Chondrocyte (in vitro differentiated cells): ENCODE results near the gene CDSN. TPM values are rescaled to one million over a fixed set of nuclear protein-coding genes. Genes with fewer than 3 reads are reported as not detected.
A peak's percentile ranks its signal among the peaks of the same experiment; 100 is the strongest.

Experiments used
- DNase-seq: peaks from one replicate; pipeline ENCODE4 v3.0.0; 2021; ENCODE audit warnings: mixed read lengths, low spot score
- H3K27ac Mint-ChIP-seq: one replicate; pipeline ENCODE4 v1.8.0; 2021; ENCODE audit warnings: mild to moderate bottlenecking, moderate library complexity, mixed read lengths; ENCODE audit not compliant: unreplicated experiment
- H3K27me3 Mint-ChIP-seq: 2 replicates; pipeline ENCODE4 v1.8.0; 2021; ENCODE audit warnings: low read depth, mixed read lengths
- H3K36me3 Mint-ChIP-seq: 2 replicates; pipeline ENCODE4 v1.8.0; 2021; ENCODE audit warnings: low read depth, mixed read lengths
- H3K4me1 Mint-ChIP-seq: 2 replicates; pipeline ENCODE4 v1.8.0; 2021; ENCODE audit warnings: low read depth, mild to moderate bottlenecking, mixed read lengths
- H3K4me3 Mint-ChIP-seq: one replicate; pipeline ENCODE4 v1.8.0; 2021; ENCODE audit warnings: mild to moderate bottlenecking, moderate library complexity, mixed read lengths; ENCODE audit not compliant: unreplicated experiment
- H3K9me3 Mint-ChIP-seq: 2 replicates; pipeline ENCODE4 v1.8.0; 2021; ENCODE audit warnings: low read depth, mixed read lengths
- total RNA-seq: library from RNA; stranded (reverse); gene quantifications from 3 replicates; pipeline ENCODE4 v1.2.1, GENCODE V29; 2021
- TF ChIP-seq, protein P1 (sequence below): fragments of 200-600 bp; sonication (generic); IDR thresholded peaks from 2 replicates; pipeline ENCODE4 v1.5.0; 2021; ENCODE audit warnings: antibody characterized with exemption, mild to moderate bottlenecking, moderate library complexity

Gene CDSN
- total RNA-seq, 1 donor from 2014 or later = 0.12 TPM

DNA sequence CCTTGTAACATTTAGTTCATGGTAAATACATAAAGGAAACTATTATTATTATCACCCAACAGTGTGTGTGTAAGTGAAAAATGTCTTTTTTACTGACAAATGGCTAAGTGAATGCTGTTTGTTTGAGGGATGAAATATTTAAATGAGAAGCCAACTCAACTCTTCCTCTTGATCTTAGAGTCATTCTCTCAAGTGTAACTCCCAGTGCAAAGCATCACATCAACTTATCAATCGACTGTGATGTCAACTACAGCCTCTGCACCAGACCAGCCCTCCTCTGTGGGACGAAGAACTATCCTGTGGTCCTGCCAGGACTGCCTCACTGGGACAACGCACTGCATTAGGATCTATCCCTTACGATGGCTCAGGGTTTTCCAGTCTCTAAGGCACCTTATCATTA, 13.2 kb downstream of the CDSN start:
- TF ChIP-seq, protein P1, sequence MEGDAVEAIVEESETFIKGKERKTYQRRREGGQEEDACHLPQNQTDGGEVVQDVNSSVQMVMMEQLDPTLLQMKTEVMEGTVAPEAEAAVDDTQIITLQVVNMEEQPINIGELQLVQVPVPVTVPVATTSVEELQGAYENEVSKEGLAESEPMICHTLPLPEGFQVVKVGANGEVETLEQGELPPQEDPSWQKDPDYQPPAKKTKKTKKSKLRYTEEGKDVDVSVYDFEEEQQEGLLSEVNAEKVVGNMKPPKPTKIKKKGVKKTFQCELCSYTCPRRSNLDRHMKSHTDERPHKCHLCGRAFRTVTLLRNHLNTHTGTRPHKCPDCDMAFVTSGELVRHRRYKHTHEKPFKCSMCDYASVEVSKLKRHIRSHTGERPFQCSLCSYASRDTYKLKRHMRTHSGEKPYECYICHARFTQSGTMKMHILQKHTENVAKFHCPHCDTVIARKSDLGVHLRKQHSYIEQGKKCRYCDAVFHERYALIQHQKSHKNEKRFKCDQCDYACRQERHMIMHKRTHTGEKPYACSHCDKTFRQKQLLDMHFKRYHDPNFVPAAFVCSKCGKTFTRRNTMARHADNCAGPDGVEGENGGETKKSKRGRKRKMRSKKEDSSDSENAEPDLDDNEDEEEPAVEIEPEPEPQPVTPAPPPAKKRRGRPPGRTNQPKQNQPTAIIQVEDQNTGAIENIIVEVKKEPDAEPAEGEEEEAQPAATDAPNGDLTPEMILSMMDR = no peak
- H3K4me3 Mint-ChIP-seq = no peak overlapping the region
- no peak overlapping the region for H3K27ac Mint-ChIP-seq
- peaks cover 28% of the 10 kb centered on the region for H3K27me3 Mint-ChIP-seq
- H3K4me1 Mint-ChIP-seq = no peaks in the 10 kb centered on the region
- H3K36me3 Mint-ChIP-seq = no peaks in the 10 kb centered on the region
- no peaks in the 10 kb centered on the region for H3K9me3 Mint-ChIP-seq
- DNase-seq = no peak

DNA sequence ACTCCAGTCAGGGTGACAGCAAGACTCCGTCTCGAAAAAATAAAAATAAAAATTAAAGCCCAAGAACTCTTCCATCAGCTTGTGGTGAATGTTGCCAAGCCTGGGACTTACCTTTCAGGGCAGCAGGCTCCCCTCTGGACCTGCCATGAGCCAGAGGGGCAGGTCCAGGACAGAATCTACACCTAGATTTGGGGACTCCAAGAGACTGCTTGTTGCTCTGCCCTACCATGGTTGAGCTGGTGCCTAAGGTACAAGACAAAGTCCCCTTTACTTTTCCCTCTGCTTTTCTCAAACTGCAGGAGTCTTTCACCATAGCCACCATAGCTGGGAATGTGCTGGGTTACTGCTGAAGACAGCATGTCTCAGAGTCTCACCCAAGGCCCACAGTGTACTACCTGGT, 17.1 kb downstream of the CDSN start:
- peaks cover 18% of the 10 kb centered on the region for H3K27me3 Mint-ChIP-seq
- no peaks in the 10 kb centered on the region for H3K9me3 Mint-ChIP-seq
- TF ChIP-seq, protein P1 = no peak
- no peak overlapping the region for H3K27ac Mint-ChIP-seq
- no peaks in the 10 kb centered on the region for H3K4me1 Mint-ChIP-seq
- no peak overlapping the region for H3K4me3 Mint-ChIP-seq
- H3K36me3 Mint-ChIP-seq = peaks cover 3% of the 10 kb centered on the region
- no peak for DNase-seq

DNA sequence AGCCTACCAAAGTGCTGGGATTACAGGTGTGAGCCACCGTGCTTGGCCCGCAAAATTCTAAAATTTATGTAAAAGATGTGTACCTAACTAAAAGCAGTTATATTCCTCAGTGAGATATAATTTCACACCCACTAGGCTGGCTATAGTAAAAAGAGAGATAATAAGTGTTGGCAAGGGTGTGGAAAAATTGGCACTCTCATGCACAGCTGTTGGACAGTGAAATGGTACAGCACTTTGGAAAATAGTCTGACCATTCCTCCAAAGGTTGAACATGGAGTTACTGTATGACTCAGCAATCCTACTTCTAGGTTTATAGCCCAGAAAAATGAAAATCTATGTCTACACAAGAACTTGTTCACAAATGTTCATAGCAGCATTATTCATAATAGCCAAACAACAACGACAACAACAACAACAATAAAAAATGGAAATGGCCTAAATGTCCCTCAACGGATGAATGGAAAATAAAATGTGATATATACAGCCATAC, 21.8 kb downstream of the CDSN start:
- H3K27me3 Mint-ChIP-seq = peaks cover 12% of the 10 kb centered on the region
- TF ChIP-seq, protein P1 = no peak
- no peaks in the 10 kb centered on the region for H3K9me3 Mint-ChIP-seq
- no peak overlapping the region for H3K4me3 Mint-ChIP-seq
- H3K36me3 Mint-ChIP-seq = peaks cover 3% of the 10 kb centered on the region
- DNase-seq = no peak
- peaks cover 2% of the 10 kb centered on the region for H3K4me1 Mint-ChIP-seq
- H3K27ac Mint-ChIP-seq = no peak overlapping the region

DNA sequence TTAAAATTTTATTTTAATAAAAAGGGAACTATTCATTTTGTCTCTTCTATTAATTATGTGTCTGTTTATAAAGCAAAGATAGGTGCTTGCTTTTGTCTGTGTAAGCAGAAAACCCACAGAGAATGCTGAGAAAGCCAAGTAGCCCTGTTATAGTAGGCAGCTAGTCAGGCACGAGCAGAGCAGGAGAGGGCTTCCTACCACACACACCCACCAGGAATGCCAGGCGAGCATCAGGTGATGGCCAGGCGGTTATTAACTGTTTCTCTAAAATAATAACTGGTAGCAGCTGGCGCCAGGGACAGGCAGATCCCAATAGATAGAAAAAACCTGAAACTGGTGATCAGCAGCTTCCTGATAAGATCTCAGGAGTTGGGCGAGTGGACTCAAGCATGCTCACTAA, 23.6 kb downstream of the CDSN start:
- Mint-ChIP-seq H3K27me3 (peaks cover 9% of the 10 kb centered on the region), H3K4me1 (peaks cover 2% of the 10 kb centered on the region), H3K4me3 (no peak overlapping the region), H3K9me3 (no peaks in the 10 kb centered on the region), H3K27ac (no peak overlapping the region), H3K36me3 (peaks cover 3% of the 10 kb centered on the region)
- TF ChIP-seq, protein P1 = no peak
- DNase-seq = peak; percentile 29

DNA sequence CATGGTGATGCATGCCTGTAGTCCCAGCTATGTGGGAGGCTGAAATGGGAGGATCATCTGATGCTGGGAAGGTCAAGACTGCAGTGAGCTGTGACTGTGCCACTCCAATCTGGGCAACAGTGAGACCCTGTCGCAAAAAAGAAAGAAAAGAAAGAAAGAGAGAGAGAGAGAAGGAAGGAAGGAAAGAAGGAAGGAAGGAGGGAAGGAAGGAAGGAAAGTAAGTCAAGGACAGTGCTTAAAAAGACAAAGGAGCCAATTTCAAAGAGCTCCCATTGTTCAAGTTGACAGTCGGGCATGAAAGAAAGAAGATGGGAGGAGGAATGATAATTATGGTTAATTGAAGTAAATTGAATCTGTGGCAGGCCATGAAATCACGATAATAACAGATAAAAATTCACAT, 24.0 kb downstream of the CDSN start:
- no peak overlapping the region for H3K27ac Mint-ChIP-seq
- H3K4me3 Mint-ChIP-seq = no peak overlapping the region
- peaks cover 3% of the 10 kb centered on the region for H3K36me3 Mint-ChIP-seq
- no peak for DNase-seq
- H3K9me3 Mint-ChIP-seq = no peaks in the 10 kb centered on the region
- H3K27me3 Mint-ChIP-seq = peaks cover 9% of the 10 kb centered on the region
- peaks cover 2% of the 10 kb centered on the region for H3K4me1 Mint-ChIP-seq
- TF ChIP-seq, protein P1 = no peak
